HG02588 (cell line): ENCODE data around the gene WDR53.
A peak's percentile ranks its signal among the peaks of the same experiment; 100 is the strongest.
"Not testable (repeated sequence)": the region's sequence is repeated elsewhere in the genome, so short reads cannot be mapped to it uniquely, and the experiment has no call there.

ENCODE experiments used
- ATAC-seq: cut with Tn5 transposase; IDR thresholded peaks from one replicate; pipeline ENCODE4 v1.9.1; 2021; ENCODE audit warnings: mild to moderate bottlenecking, moderate library complexity; ENCODE audit not compliant: unreplicated experiment

Gene WDR53

DNA sequence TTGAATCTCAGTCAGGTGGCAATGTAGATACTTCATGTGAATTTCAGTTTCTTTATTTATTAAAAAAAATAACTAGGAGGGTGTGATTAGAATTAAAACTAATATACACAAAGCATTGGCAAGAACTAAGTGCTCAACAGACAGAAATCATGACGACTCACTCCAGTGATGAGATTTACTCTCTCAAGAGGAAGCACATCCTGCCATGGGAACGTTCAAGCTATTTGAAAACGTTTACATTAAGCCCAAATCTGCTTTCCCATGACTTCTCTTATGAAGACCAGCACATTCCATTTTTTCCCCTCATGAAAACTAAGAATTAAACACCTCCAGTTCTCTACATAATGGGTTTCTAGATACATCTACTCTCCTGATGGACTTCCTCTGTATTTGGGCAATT lies 8.5 kb downstream of the WDR53 start:
- ATAC-seq, result no peak

DNA sequence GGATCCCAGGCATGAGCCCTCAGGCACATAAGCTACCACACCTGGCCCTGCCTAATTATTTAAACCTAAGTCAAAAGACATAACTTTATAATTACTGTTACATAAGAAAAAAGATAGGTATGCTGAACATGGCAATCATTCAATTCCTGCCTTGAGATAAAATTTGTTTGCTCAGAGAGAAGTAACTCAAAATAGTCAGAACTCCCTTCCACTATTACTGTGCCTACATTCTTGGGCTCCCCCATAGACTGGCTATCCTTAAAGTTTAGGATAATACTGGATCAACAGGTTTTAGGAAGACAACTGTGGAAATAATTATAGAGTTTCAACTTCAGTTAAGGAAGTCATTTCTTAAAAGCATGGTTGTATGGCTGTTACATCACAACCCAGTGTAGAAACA lies 9.9 kb downstream of the WDR53 start:
- no peak for ATAC-seq

GRCh38 chr3:196557236-196557635 lies 11.1 kb downstream of the WDR53 start:
- no peak for ATAC-seq

- no peak for ATAC-seq
Measured at GRCh38 chr3:196555295-196555694, 13.1 kb downstream of the WDR53 start.

DNA sequence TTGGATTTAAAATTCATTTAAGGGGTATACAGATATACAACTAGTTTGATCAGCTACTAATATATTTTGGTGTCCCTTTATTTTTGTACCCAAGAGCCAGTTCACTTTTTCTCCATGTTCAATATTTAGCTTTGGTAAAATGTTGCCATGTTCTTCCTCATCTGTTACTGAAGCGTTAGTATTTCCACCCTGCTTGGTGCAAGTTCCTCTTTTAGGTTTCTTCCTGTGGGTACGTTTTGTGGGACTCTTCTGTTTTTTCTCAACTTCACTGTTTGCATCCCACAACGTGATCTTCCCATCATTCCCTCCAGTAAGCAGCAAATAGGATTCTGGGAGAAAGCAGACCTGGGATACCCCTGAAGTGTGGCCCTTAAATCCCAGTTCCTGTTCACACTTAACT lies 14.1 kb downstream of the WDR53 start:
- ATAC-seq, result no peak

GRCh38 chr3:196553551-196553950 lies 14.8 kb downstream of the WDR53 start:
- ATAC-seq, result no peak

DNA sequence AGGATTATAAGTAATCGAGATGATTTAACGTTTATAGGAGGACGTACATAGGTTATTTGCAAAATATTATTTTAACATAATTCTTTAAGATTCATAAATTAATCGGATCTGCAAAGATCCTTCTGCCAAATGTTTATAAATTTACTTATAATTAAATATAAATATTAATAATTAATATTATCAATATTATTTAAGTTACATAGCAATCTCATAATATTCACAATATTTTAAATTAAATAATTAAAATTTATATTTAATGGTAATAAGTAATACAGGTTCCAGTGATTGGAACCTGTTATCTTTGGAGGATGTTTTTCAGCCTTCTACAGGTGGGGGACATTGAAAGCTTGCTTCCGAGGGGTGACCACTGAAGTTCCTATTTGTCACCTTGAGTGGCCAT lies 16.1 kb downstream of the WDR53 start:
- ATAC-seq, result no peak

DNA sequence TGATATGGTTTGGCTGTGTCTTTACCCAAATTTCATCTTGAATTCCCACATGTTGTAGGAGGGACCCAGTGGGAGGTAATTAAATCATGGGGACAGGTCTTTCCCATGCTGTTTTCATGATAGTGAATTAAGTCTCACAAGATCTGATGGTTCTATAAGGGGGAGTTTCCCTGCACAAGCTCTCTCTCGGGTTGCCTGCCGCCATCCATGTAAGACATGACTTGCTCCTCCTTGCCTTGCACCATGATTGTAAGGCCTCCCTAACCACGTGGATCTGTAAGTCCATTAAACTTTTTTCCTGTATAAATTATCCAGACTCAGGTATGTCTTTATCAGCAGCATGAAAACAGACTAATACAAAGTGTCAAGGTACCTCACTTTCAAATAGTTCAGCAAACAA lies 18.2 kb downstream of the WDR53 start:
- not testable (repeated sequence) for ATAC-seq

DNA sequence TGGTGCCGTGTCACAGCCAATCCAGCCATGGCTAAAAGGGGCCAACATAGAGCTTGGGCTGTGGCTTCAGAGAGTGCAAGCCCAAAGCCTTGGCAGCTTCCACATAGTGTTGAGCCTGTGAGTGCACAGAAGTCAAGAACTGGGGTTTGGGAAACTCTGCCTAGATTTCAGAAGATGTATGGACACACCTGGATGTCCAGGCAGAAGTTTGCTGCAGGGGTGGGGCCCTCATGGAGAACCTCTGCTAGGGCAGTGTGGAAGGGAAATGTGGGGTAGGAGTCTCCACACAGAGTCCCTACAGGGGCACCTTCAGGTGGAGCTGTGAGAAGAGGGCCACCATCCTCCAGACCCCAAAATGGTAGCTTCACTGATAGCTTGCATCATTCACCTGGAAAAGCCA lies 19.0 kb downstream of the WDR53 start:
- not testable (repeated sequence) for ATAC-seq

DNA sequence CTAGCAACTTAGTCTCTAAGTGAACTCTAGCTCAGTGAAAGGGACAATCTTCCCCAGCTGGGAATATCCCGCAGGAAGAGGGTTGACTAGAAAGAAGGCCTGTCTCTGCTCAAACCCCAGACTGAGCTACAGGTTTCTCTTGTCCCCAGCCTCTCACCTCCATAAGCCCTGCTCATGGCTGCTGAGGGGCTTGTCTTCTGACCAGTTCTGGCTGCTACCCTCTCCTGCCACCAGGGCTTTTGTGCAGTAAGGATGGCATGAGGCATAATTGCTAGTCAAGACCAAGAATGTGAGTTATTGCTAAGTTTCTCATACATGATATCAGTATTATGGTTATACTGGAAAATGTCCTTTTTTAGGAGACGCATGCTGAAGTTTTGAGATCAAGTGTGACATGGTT lies 21.3 kb downstream of the WDR53 start:
- ATAC-seq, result no peak

- ATAC-seq, result no peak
Measured at GRCh38 chr3:196546537-196546936, 21.8 kb downstream of the WDR53 start.

DNA sequence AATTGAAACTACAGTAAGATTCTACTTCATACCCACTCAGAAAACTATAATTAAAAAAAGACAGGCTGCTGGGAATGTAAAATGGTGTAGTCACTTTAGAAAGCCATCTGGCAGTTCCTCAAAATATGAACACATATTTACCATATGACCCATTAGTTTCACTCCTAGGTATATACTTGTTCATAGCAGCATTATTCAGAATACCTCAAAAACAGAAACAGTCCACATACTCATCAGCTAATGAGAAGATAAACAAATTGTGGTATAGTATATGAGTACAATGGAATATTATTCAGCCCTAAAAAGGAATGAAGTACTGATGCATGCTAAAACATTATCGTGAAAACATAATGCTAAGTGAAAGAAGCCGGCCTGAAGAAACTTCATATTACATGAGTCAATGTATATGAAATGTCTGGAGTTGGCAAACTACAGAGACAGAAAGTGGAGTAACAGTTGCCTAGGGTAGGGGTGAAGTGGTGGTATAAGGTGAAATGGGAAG lies 23.8 kb downstream of the WDR53 start:
- ATAC-seq, result no peak

GRCh38 chr3:196541684-196542445 lies 26.5 kb downstream of the WDR53 start:
- no peak for ATAC-seq

DNA sequence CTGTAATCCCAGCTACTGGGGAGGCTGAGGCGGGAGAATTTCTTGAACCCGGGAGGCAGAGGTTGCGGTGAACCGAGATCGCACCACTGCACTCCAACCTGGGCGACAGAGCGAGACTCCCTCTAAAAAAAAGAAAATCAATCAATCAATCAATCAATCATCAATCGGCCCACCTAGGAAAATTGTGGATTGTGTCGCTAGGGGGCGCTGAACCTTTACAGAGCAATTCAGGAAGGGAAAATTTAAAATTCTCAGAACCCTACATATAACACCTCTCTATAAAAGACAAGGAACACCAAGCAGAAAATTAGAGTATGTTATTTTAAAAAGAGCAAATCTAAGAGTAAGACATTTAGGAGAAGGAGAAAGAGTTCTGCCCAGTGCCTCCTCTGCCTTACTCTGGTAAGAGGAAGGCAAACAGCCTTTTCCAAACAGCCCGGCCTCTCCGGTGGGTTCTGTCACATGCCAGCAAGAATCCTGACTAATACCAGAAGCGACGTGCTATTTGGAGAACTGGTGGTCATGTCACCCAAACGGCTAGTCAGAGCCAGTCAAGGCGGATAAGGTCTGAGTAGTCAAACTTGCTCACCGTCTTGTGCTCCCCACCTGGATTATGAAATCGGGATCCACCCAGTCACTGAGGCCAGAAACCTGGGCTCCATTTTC lies 30.9 kb downstream of the WDR53 start:
- no peak for ATAC-seq

DNA sequence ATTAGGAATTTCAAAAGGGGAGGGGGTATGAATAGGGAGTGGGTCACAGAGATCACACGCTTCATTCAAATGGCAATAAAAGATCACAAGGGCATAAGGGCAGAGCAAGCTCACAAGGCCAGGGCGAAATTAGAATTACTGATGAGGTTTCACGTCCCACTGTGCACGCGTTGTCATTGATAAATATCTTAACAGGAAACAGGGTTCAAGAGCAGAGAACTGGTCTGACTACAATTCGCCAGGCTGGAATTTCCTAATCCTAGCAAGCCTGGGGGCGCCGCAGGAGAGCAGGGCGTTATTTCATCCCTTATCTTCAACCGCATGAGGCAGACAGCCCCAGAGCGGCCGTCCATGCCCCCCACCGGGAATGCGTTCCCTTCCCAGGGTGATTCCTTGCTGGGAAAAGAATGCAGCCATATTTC lies 35.1 kb downstream of the WDR53 start:
- ATAC-seq, result no peak

DNA sequence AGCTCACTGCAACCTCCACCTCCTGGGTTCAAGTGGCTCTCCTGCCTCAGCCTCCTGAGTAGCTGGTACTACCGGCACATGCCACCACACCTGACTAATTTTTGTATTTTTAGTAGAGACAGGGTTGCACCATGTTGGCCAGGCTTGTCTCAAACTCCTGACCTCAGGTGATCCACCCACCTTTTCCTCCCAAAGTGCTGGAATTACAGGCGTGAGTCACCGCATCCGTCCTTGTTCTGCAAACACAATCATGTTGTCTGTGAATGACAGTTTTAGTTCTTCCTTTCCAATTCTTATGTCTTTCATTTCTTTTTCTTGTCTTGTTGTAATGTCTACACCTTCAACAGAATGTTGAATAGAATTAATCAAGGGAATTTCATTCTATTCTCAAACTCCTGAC lies 36.9 kb downstream of the WDR53 start:
- no peak for ATAC-seq

DNA sequence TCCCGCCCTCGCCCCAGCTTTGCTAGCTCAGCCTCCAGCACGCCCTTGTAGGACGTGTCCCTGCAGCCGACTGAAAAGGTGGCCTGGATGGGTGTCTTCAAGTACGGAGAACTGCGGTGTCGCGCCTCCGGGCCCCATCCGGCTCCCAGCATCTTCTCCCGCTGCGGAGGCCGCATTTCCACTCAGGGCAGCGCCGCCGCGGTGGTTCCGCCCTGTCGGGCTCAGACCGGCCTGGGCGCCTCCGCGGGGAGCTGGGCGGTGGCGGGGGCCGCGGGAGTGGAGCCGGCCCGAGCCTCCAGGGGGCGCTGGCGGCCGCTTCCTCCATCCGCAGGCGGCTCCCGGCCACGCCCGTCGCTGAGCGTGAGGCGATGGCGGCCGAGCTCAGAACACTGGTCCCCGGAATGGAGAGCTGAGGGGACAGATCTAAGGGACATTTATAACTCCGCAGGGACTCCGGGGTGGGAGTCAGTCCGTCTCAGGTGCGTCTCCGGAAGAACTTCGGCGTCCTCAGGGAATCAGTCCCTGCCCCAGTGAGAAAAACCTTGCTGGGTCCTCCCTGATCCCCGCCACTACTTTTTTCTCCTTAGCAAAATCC lies 39.6 kb downstream of the WDR53 start:
- ATAC-seq, result peak; percentile 83

DNA sequence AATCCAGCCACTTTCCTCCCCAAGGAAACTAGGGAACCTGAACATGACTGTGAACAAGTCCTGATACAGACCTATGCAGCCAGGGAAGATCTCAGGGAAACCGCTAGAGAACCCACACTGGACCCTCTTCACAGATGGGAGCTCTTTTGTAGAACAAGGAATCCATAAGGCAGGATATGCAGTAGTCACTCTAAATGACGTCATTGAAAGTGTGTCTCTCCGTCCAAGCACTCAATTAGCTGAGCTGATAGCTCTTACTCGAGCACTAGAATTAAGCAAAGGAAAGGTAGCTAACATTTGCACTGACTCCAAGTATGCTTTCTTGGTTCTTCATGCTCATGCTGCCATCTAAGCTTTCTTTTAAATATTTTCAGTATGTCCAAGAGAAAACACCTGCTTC lies 43.2 kb downstream of the WDR53 start:
- no peak for ATAC-seq

GRCh38 chr3:196524527-196524926 lies 43.8 kb downstream of the WDR53 start:
- no peak for ATAC-seq

GRCh38 chr3:196523841-196524240 lies 44.5 kb downstream of the WDR53 start:
- ATAC-seq, result no peak

DNA sequence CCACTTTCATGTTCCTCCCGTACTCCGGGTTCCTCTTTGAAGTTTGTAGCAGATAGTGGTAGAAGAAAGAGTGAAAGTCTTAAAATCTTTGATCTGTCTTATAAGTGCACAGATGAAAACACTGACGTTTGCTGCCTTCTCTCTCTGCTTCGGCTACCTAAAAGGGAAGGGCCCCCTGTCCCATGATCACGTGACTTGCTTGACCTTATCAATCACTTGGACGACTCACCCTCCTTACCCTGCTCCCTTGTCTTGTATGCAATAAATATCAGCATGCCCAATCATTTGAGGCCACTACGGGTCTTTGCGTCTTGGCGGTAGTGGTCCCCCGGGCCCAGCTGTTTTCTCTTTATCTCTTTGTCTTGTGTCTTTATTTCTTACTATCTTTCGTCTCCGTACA lies 47.1 kb downstream of the WDR53 start:
- ATAC-seq, result not testable (repeated sequence)

- no peak for ATAC-seq
Measured at GRCh38 chr3:196519718-196520082, 48.7 kb downstream of the WDR53 start.
